Activated CD8-positive, alpha-beta memory T cell treated with anti-CD3 and anti-CD28 coated beads for 36 hours (primary cell): ENCODE data around the gene PTPN9. TPM values are rescaled to one million over a fixed set of nuclear protein-coding genes. Genes with fewer than 3 reads are reported as not detected.

ENCODE experiments used
- CTCF ChIA-PET: fragments of 350-600 bp; sonication (Branson Sonifier 250); formaldehyde crosslinking; loops from one replicate; lab custom pipeline; 2021; ENCODE audit warnings: antibody characterized with exemption; lab: Charles Lee
- POLR2A ChIA-PET: fragments of 350-600 bp; sonication (Branson Sonifier 250); formaldehyde crosslinking; loops from one replicate; lab custom pipeline; 2021; ENCODE audit warnings: antibody characterized with exemption; lab: Charles Lee
- total RNA-seq, 2 experiments: library from RNA; stranded (reverse); gene quantifications; one replicate each; pipeline ENCODE4 v1.2.3, GENCODE V29; 2021

Gene PTPN9
- 10 to 100 TPM; 21.1 to 21.6 TPM for total RNA-seq

DNA sequence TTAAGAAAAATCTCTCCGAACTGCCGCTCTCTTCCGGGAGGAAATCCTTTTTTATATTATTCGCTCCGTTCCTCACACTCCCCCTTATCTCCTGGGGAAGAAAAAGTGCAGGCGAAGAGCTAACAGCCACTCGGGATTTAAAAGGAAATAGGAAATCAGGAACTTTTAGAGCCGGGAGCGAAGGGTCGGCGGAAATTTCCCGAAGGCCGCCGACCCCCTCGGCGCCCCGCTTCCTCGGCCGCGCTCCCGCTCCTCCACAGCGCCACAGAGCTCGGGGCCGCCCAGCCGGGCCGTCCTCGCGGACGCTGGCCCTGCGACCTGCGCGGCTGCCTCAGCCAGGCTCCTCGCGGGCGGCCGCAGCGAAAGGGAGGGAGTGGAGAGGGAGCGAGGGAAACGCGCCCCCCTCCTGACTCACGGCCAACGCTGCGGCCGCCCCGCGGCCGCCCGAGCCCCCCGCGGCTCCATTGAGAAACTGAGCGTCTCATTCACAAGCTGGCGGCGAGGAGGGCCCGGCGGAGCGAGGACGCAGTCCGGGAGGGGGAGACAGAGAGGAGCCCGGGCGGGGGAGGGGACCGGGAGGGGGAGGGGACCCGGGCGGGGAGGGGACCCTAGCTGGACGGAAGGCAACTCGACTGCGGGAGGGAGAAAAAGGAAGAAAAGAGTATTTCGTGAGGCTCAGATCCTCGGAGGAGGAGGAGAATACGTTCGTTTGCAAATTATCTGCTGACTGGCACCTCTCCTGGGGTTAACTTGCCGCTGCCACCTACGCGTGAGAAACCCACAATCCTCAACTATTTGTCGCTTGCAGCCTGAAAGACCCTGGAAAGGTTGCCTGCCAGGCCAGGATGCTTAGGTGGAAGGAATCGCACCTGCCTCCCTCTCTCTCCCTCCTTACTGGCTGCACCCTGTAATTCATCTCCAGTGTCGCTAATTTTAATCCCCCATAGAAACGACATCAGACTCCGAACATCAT lies at the start of gene PTPN9:
PTPN9 (minus strand) TSS at position 368 of the 973 bp plus-strand sequence. CDS start 539 bp downstream, outside the sequence.
- ChIA-PET POLR2A (interaction anchor here (0.7 to 2.6 kb wide), 6 partner anchors 19 to 125 kb away, joined by 3 to 15 read pairs (median 3); partner anchors contain the start of genes IMP3, SNUPN and SNX33), CTCF (interaction anchor here (0.8 to 2.1 kb wide), 8 partner anchors 10 to 227 kb away, joined by 3 to 5 read pairs (median 3); partner anchors contain the start of genes SIN3A and SNX33)

DNA sequence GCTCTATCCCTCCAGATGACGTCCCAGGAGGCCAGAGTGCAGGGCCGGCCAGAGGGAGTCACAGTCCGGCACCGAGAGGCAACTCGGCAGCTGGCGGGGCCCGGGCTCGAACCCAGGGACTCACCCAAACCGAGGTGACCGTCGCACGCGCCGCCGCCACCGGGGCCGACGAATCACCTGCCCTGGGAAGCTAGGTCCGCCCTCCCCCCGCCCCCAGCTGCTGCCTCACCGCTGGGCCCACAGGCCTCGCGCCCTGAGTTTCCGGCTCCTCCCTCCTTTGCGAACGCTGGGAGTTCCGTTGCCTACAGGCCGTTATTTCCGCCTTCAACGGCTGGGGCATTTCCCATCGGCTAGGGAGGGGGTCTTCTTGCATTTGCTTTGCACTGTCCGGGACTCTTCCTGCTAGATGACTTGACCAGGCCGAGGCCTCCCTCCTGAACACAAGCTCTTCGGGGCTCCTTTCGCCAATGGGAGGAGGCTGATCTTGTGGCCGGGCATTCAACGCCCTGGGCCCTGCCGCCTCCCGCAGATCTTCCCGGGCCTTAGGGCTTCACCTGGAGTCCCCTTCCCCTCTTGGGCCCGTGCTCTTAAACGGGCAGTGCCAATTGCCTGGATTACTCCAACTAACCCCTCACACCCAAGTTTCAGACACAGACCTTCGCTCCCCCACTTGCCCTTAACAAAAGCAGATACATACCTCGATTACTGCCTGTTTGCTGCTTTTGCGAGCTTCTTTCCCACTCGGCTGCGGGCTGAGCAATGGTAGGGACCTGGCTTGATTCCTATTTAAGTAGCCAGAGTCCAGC lies 46.6 kb upstream of the PTPN9 start, which contains the start of gene SNUPN:
SNUPN (minus strand) TSS at position 184 of the 806 bp plus-strand sequence. CDS start 4,674 bp downstream, outside the sequence.
- ChIA-PET CTCF (interaction anchor here (0.7 to 2.6 kb wide), 3 partner anchors 13 to 28 kb away, joined by 3 to 25 read pairs (median 3); partner anchors contain the start of genes IMP3 and SNX33), POLR2A (interaction anchor here (0.6 to 3.0 kb wide), 7 partner anchors 14 to 258 kb away, joined by 3 to 47 read pairs (median 5); partner anchors contain the start of genes IMP3, MAN2C1, PTPN9 and SNX33)

DNA sequence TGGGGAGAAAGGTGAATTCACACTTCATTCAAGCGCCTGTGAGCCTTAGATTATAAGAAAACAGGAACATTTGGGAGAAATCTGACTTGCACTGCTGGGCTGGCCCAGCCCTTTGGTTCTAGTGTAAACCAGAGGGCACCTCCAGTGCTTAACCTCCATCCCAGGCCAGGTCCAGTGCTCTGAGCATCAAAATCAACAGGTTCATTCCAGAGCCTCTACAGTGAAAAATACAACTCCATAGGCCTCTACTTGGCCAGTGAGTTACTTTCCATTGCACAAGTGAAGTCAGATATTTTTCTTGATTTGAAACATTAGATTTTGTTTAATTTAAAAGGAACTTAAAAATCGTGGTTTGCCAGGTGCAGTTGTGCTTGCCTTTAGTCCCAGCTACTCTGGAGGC lies 43.4 kb upstream of the PTPN9 start:
- POLR2A ChIA-PET: interaction anchor here (0.7 kb wide), 1 partner anchor 174 kb away, joined by 3 read pairs; no protein-coding TSS in a partner anchor

GRCh38 chr15:75620841-75621391 lies 41.8 kb upstream of the PTPN9 start:
- CTCF ChIA-PET: interaction anchor here (0.5 kb wide), 1 partner anchor 47 kb away, joined by 3 read pairs; no protein-coding TSS in a partner anchor
- POLR2A ChIA-PET: interaction anchor here (0.8 kb wide), 1 partner anchor 12 kb away, joined by 3 read pairs; no protein-coding TSS in a partner anchor

More for the DNA sequence above, 43.4 kb upstream of the PTPN9 start:
- CTCF ChIA-PET: interaction anchor here (1.2 kb wide), 1 partner anchor 15 kb away, joined by 4 read pairs; no protein-coding TSS in a partner anchor

GRCh38 chr15:75620058-75620820 lies 41.1 kb upstream of the PTPN9 start:
- ChIA-PET POLR2A (interaction anchor here (0.8 kb wide), 1 partner anchor 11 kb away, joined by 3 read pairs; no protein-coding TSS in a partner anchor), CTCF (interaction anchor here (0.5 kb wide), 1 partner anchor 46 kb away, joined by 3 read pairs; no protein-coding TSS in a partner anchor)

DNA sequence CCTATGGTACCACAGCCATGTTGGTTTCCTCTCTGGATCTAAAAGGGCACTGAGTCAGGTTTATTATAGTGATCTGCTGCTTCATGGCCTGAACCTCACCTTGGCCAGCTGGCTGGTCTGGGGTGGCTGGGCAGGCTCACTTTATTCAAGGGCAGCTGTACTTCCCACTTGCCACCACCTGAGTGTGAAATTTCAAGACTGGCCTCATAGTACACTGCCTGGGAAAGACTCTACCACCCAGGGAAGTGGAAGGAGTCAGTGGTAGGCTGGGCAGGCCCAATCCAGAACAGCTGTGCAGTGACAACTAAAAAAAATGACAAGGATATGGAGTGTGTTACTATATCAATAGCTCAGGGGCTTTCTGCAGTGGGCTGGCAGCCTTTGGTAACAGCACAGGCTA lies 37.7 kb upstream of the PTPN9 start:
- POLR2A ChIA-PET: interaction anchor here (0.6 kb wide), 2 partner anchors 15 to 61 kb away, joined by 3 to 8 read pairs; no protein-coding TSS in a partner anchor
- CTCF ChIA-PET: no interaction called here

DNA sequence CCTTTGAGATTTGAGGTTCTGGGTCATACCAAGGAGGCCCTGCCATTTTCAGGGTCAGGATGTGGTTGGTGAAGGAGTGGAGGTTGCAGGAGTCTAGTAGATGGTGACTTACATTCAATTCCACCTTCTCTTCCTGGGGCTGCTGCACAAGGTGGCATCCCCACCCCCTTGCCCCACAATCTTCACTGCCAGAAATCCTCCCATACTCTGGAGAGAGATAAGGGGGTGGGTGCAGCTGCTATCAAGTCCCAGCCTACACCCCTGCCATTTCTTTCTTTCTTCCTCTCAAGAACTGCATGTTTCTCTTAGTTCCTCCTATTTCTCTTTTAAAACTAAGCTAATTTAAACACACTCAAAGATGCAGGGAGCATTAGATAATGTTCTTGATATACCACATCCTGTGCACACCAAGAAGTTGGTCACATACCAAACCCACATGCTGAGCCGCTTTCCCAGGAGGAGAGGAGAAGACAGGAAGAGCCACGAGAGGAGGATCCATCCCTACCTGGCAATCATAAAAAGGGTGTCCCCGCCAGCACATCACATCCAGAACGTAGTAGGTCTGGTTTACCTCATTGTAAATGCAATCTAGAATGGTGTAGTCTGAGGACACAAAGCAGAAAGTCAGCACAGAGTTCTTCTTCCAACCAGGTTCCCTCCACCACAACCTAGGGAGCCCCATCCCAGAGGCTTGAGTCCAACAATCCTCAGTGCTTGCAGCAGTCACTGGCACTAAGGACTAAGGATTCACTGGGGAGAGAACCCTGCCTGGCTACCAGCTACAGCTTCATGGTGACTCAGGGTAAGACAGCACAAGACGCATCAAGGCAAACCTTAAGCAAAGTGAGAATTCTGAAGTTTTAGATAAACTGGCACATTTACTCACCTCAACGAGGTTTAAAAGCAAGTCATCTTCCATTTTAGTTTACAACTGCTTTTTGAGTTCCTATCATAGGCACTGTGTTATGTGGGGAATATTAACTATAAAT lies 27.9 kb upstream of the PTPN9 start:
- ChIA-PET POLR2A (interaction anchor here (1.3 kb wide), 1 partner anchor 28 kb away, joined by 3 read pairs; the partner anchor contains the start of gene PTPN9), CTCF (interaction anchor here (1.3 to 1.5 kb wide), 2 partner anchors 9 to 16 kb away, joined by 4 to 5 read pairs; no protein-coding TSS in a partner anchor)

DNA sequence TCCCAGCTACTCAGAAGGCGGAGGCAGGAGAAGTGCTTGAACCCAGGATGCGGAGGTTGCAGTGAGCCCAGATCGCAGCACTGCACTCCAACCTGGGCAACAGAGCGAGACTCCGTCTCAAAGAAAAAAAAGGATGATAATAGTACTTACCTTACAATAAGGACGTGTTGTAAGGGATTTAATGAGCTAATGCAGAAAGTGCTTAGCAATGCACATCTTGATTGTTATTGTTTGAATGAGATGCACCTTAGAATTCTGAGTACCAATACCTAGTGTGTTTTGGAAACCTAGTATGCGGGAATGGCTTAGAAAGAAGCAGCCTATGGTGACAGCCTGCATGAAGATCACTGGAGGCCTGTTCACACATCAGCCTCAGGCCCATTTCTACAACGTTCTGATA lies 26.9 kb upstream of the PTPN9 start:
- CTCF ChIA-PET: no interaction called here
- POLR2A ChIA-PET: interaction anchor here (1.3 kb wide), 1 partner anchor 27 kb away, joined by 3 read pairs; the partner anchor contains the start of gene PTPN9

- ChIA-PET CTCF (interaction anchor here (0.7 to 1.3 kb wide), 2 partner anchors 10 to 257 kb away, joined by 3 read pairs; no protein-coding TSS in a partner anchor), POLR2A (no interaction called here)
Observed at GRCh38 chr15:75599401-75599800, 20.3 kb upstream of the PTPN9 start.

GRCh38 chr15:75598361-75598760 lies 19.2 kb upstream of the PTPN9 start:
- POLR2A ChIA-PET: interaction anchor here (1.3 kb wide), 1 partner anchor 19 kb away, joined by 3 read pairs; the partner anchor contains the start of gene PTPN9
- CTCF ChIA-PET: interaction anchor here (0.5 to 1.9 kb wide), 5 partner anchors 9 to 31 kb away, joined by 3 to 5 read pairs (median 4); no protein-coding TSS in a partner anchor

DNA sequence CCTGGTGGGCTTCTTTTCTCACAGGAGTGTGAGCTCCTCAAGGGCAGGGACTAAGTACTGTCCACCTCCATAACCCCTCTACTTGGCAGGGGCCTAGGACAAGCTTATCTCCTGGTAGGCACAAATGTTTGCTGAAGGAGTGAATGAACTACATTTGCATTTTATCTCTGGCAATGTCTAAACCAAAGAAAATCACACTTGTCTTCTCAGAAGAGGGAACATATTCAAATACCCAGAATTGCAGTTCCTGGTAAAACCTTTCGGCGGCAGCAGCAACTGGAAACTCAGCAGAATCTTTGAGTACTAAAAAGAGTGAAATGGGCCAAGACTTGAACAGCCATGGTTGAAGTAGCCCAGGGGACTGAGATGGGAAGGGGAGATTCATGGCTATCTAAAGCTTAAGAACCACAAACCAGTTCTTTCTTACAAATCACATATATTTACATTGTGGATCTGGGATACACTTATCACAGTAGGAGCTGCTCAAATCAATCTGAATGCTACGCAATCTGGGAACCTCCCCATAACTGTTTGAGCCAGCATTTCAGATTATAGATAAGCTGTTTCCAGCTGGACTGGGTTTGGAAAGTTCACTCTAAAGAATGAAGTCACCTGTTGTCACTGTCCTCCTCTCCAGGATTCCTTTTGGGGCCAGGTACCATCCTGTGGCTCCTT lies 18.7 kb upstream of the PTPN9 start:
- CTCF ChIA-PET: interaction anchor here (0.6 to 2.0 kb wide), 6 partner anchors 10 to 48 kb away, joined by 3 to 6 read pairs (median 4); partner anchors contain the start of genes IMP3 and SNUPN
- POLR2A ChIA-PET: interaction anchor here (1.3 to 1.4 kb wide), 2 partner anchors 18 to 42 kb away, joined by 3 to 4 read pairs; partner anchors contain the start of genes IMP3 and PTPN9

DNA sequence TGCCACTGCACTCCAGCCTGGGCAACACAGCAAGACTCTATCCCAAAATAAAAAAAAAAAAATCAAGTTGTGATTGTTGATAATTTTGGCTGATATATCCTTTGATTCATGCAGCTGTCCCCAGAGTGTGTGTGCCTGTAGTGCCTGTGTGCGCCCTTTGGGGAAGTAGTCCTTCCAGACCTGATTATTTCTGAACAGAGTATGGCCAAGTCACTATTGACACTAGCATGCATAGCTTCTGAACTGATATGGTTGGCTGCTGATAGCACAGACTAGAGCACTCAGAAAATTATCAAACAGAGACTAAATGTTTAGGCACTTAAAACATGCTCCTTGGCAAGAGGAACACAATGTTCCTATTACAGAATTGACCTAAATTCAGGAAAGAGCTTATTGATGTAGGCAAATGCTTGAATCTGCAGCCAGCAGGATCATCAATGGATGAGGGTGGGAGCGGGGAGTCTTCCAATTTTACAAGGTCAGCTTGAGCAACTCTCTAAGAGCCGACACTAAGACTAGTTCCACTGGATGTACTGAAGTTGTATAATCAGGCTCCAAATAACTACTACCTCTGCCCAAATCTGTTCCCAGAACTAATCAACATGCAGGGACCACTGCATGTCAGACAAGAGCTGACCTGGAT lies 17.7 kb upstream of the PTPN9 start:
- POLR2A ChIA-PET: interaction anchor here (1.3 to 1.4 kb wide), 2 partner anchors 17 to 43 kb away, joined by 3 to 4 read pairs; partner anchors contain the start of genes IMP3 and PTPN9
- CTCF ChIA-PET: interaction anchor here (0.6 to 2.0 kb wide), 7 partner anchors 11 to 73 kb away, joined by 3 to 6 read pairs (median 4); partner anchors contain the start of genes IMP3, PTPN9 and SNUPN

DNA sequence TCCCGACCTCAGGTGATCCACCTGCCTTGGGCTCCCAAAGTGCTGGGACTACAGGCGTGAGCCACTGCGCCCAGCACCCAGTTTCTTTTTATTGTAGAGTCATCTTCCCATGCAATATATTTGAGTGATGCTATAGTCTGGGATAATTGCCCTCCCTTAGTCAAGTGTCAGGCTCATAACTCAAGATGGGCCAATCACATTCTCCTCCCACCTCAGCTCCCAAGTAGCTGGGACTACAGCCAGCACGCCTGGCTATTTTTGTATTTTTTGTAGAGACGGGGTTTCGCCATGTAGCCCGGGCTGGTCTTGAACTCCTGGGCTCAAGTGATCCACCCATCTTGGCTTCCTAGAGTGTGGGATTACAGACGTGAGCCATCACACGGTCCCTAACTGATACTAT lies 15.2 kb upstream of the PTPN9 start:
- CTCF ChIA-PET: no interaction called here
- POLR2A ChIA-PET: no interaction called here

DNA sequence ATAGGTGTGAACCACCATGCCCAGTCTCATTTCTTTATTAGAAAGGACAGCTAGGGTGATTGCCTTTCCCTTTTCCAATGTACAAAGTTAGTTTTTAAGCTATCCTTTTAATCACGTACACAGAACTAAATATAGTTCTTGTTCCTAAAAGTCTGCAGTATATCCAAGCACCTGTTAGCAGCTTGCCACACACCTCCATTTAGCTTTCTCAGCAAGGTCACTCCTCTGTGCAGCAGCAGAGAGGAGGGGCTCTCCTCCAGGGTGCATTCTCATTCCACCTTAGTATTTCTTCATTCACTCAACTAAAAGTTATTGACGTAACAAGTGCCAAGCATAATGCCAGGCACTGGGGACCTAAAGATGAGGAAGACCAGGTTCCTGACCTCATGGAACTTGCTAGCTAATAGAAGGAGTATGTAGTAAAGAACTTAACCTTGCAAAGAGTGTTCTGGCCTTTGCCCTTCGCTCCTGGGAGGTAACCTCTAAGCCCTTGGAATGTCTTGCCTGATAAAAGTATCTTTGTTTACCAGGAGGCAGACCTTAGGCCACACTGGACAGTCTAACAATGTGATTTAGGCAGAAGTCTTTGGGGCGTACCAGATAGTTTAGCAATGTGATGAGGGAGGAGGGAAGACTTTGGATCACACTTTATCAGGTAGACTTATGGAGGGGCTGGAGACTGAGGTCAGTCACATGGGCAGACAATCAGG lies 12.7 kb upstream of the PTPN9 start:
- ChIA-PET CTCF (interaction anchor here (0.6 to 0.9 kb wide), 2 partner anchors 27 to 224 kb away, joined by 3 to 5 read pairs; no protein-coding TSS in a partner anchor), POLR2A (no interaction called here)
